ENCODE results near the gene ADPRH.

DNA sequence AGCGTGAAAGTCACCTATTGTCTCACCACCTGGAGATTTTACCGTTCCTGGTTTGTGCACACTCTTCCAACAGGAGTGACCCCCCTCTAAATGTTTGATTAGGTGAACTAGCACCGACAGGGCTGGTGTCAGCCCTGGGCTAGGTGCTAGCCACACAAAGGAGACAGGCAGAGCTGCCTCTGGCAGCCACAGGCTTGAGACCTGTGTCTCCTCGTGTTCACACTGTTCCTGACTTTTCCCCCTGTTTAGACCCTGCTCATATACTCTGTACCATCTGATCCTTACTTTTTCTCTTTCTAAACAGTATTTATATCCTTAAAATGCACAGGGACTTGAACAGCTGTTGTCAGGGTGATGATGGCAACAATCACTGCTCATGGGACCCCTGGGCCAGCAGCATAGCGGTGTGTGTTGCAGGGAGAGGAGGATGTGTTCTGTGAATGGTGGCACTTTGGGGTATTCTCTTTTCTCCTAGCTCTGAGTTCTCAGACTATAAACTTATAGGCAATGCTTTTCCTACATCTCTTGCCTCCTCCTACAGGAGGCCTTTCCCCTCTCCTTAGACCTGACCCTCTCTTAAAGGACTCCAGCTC, 25.4 kb upstream of the ADPRH start:
- TF ChIP-seq, protein P1, sequence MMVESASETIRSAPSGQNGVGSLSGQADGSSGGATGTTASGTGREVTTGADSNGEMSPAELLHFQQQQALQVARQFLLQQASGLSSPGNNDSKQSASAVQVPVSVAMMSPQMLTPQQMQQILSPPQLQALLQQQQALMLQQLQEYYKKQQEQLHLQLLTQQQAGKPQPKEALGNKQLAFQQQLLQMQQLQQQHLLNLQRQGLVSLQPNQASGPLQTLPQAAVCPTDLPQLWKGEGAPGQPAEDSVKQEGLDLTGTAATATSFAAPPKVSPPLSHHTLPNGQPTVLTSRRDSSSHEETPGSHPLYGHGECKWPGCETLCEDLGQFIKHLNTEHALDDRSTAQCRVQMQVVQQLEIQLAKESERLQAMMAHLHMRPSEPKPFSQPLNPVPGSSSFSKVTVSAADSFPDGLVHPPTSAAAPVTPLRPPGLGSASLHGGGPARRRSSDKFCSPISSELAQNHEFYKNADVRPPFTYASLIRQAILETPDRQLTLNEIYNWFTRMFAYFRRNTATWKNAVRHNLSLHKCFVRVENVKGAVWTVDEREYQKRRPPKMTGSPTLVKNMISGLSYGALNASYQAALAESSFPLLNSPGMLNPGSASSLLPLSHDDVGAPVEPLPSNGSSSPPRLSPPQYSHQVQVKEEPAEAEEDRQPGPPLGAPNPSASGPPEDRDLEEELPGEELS (CRISPR knock-in tag; IDR thresholded peaks at IDR 0.05), result no peak
- TF ChIP-seq, protein P2, sequence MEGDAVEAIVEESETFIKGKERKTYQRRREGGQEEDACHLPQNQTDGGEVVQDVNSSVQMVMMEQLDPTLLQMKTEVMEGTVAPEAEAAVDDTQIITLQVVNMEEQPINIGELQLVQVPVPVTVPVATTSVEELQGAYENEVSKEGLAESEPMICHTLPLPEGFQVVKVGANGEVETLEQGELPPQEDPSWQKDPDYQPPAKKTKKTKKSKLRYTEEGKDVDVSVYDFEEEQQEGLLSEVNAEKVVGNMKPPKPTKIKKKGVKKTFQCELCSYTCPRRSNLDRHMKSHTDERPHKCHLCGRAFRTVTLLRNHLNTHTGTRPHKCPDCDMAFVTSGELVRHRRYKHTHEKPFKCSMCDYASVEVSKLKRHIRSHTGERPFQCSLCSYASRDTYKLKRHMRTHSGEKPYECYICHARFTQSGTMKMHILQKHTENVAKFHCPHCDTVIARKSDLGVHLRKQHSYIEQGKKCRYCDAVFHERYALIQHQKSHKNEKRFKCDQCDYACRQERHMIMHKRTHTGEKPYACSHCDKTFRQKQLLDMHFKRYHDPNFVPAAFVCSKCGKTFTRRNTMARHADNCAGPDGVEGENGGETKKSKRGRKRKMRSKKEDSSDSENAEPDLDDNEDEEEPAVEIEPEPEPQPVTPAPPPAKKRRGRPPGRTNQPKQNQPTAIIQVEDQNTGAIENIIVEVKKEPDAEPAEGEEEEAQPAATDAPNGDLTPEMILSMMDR (IDR thresholded peaks at IDR 0.05), result no peak
- TF ChIP-seq FOXJ3 (CRISPR knock-in tag; IDR thresholded peaks at IDR 0.05; ENCODE audit: borderline replicate concordance) (no peak), KAT7 (CRISPR knock-in tag; IDR thresholded peaks at IDR 0.05; ENCODE audit: borderline replicate concordance) (no peak), NFYB (CRISPR knock-in tag; conservative IDR thresholded peaks at IDR 0.05; ENCODE audit: low read depth) (no peak), E2F1 (CRISPR knock-in tag; IDR thresholded peaks at IDR 0.05) (no peak)
